Tibial nerve (tissue), 4 donors: ENCODE data around the gene BMPR1A. TPM values are rescaled to one million over a fixed set of nuclear protein-coding genes. Genes with fewer than 3 reads are reported as not detected.

Experiments used
- DNase-seq, 2 donors: peaks; one replicate each; pipeline ENCODE4 v3.0.0-alpha.2; 2019; ENCODE audit warnings: low spot score in 2 of 2
- H3K27ac ChIP-seq, 4 donors: fragments of 200-600 bp; sonication (generic) in 3 of 4; one replicate each; pipeline ENCODE4 v1.5.1; 2017 to 2019; ENCODE audit warnings: mild to moderate bottlenecking in 1 of 4
- H3K27me3 ChIP-seq, 2 donors: fragments of 200-600 bp; sonication (generic) in 1 of 2; one replicate each; pipeline versions ENCODE4 v1.5.1 to v1.6.0; 2017 to 2019
- H3K36me3 ChIP-seq, 3 donors: fragments of 200-600 bp; sonication (generic); one replicate each; pipeline ENCODE4 v1.5.1; 2018 to 2019
- H3K4me1 ChIP-seq, 4 donors: fragments of 200-600 bp; sonication (generic) in 3 of 4; one replicate each; pipeline ENCODE4 v1.5.1; 2017 to 2019
- H3K4me3 ChIP-seq, 4 donors: fragments of 200-600 bp; sonication (generic) in 3 of 4; one replicate each; pipeline ENCODE4 v1.5.1; 2017 to 2019; ENCODE audit warnings: mild to moderate bottlenecking in 1 of 4, moderate library complexity in 1 of 4
- H3K9me3 ChIP-seq, 4 donors: fragments of 200-600 bp; sonication (generic) in 3 of 4; one replicate each; pipeline ENCODE4 v1.5.1; 2017 to 2019
- EP300 ChIP-seq, 2 donors: sonication (generic); formaldehyde crosslinking; IDR thresholded peaks; one replicate each; pipeline ENCODE4 v1.6.1; 2017; ENCODE audit warnings: antibody characterized with exemption in 2 of 2, mild to moderate bottlenecking in 1 of 2
- POLR2A ChIP-seq, 2 donors: fragments of 450-650 bp; IDR thresholded peaks; one replicate each; pipeline ENCODE4 v1.6.1; 2017; ENCODE audit warnings: antibody characterized with exemption in 2 of 2, mild to moderate bottlenecking in 2 of 2, moderate library complexity in 2 of 2
- WGBS, 2 donors: methylation state at CpG; one replicate each; pipeline ENCODE4 v1.1.5; 2018; 5-methylcytosine and 5-hydroxymethylcytosine counted together
- total RNA-seq, 4 donors: library from RNA; depleted of rRNA; stranded (reverse); fragments of >200 nt; gene quantifications; one replicate each; pipeline ENCODE4 v1.1.0, GENCODE V29; 2016
- TF ChIP-seq, protein P1 (sequence below), 5 experiments: fragments of 200-600 bp in 3 of 5; fragments of 450-650 bp in 2 of 5; sonication (generic) in 3 of 5; IDR thresholded peaks; one replicate each; pipeline ENCODE4 v1.5.1; 2016 to 2019; ENCODE audit warnings: antibody characterized with exemption in 5 of 5, mild to moderate bottlenecking in 3 of 5, moderate library complexity in 2 of 5

The BMPR1A gene
- total RNA-seq, 4 donors from 2014 or later = 35.7 to 51.3 (median 42.8) TPM

- Histone ChIP-seq H3K27ac (peak overlapping the region in 3 of 4 donors; percentile 17 to 97 (median 97)), H3K4me3 (peak overlapping the region in 1 of 4 donors; percentile 77), H3K27me3 (no peaks in the 10 kb centered on the region), H3K9me3 (no peaks in the 10 kb centered on the region), H3K36me3 (no peaks in the 10 kb centered on the region), H3K4me1 (peaks cover 0 to 61% (median 16%) of the 10 kb centered on the region in 4 donors)
- DNase-seq = no peak
- WGBS, 2 donors = 10 to 11% methylated on average over 3 of the region's 3 CpGs
- TF ChIP-seq EP300 (IDR thresholded peaks at IDR 0.05) (no peak), POLR2A (IDR thresholded peaks at IDR 0.05) (no peak)
- TF ChIP-seq, protein P1, sequence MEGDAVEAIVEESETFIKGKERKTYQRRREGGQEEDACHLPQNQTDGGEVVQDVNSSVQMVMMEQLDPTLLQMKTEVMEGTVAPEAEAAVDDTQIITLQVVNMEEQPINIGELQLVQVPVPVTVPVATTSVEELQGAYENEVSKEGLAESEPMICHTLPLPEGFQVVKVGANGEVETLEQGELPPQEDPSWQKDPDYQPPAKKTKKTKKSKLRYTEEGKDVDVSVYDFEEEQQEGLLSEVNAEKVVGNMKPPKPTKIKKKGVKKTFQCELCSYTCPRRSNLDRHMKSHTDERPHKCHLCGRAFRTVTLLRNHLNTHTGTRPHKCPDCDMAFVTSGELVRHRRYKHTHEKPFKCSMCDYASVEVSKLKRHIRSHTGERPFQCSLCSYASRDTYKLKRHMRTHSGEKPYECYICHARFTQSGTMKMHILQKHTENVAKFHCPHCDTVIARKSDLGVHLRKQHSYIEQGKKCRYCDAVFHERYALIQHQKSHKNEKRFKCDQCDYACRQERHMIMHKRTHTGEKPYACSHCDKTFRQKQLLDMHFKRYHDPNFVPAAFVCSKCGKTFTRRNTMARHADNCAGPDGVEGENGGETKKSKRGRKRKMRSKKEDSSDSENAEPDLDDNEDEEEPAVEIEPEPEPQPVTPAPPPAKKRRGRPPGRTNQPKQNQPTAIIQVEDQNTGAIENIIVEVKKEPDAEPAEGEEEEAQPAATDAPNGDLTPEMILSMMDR (IDR thresholded peaks at IDR 0.05) = no peak
Observed at GRCh38 chr10:86759073-86759672, 2.8 kb downstream of the BMPR1A start.

GRCh38 chr10:86763404-86763803, 7.0 kb downstream of the BMPR1A start:
- Histone ChIP-seq H3K4me1 (peaks cover 0 to 66% (median 5%) of the 10 kb centered on the region in 4 donors), H3K36me3 (no peaks in the 10 kb centered on the region), H3K4me3 (no peak overlapping the region), H3K9me3 (no peaks in the 10 kb centered on the region), H3K27me3 (no peaks in the 10 kb centered on the region), H3K27ac (no peak overlapping the region)
- 74 to 80% methylated on average over 5 of the region's 5 CpGs for WGBS, 2 donors
- TF ChIP-seq, protein P1 (IDR thresholded peaks at IDR 0.05) = no peak
- TF ChIP-seq EP300 (IDR thresholded peaks at IDR 0.05) (no peak), POLR2A (IDR thresholded peaks at IDR 0.05) (no peak)
- no peak for DNase-seq

- no peaks in the 10 kb centered on the region for H3K27me3 ChIP-seq
- no peaks in the 10 kb centered on the region for H3K36me3 ChIP-seq
- no peak overlapping the region for H3K27ac ChIP-seq
- peaks cover 0 to 68% (median 9%) of the 10 kb centered on the region in 4 donors for H3K4me1 ChIP-seq
- TF ChIP-seq, protein P1 (IDR thresholded peaks at IDR 0.05) = no peak
- no peak for TF ChIP-seq EP300 (IDR thresholded peaks at IDR 0.05)
- TF ChIP-seq POLR2A (IDR thresholded peaks at IDR 0.05) = no peak
- H3K4me3 ChIP-seq = no peak overlapping the region
- DNase-seq = no peak
- whole genome bisulfite sequencing, 2 donors = 72 to 88% methylated on average over 2 of the region's 2 CpGs
- no peaks in the 10 kb centered on the region for H3K9me3 ChIP-seq
Observed at GRCh38 chr10:86765548-86765947, 9.1 kb downstream of the BMPR1A start.

DNA sequence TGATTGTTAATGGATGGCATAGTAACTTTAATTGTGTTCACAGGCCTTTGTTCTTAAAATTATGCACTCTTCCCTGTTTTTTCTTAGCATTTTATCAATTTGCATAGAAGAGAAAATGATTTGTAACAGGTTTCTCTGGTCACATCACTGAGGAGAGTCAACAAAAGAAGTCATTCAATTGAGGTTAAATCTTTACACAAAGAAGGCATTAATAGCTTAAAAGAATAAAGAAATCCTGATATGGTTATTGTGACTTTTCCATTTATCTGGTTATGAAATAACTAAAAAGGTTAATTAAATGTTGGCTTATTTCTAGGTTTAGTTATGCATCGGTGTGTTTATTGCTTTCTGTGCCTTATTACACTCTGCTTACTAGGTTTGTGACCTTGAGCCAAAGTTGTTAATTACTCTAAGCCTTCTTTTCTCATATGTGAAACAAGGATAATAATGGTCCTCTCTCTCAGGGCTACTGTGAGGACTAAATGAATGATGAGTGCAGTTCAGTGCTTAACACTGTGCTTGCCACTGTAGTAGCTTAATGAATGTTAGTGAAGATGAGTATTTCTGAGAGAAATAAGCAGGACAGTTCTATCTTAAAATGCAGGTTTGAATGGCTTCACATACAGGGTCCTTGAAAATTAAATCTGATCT, 12.1 kb downstream of the BMPR1A start:
- Histone ChIP-seq H3K36me3 (no peaks in the 10 kb centered on the region), H3K9me3 (no peaks in the 10 kb centered on the region), H3K27ac (no peak overlapping the region), H3K27me3 (no peaks in the 10 kb centered on the region), H3K4me1 (peaks cover 0 to 56% (median 9%) of the 10 kb centered on the region in 4 donors), H3K4me3 (no peak overlapping the region)
- no peak for DNase-seq
- TF ChIP-seq, protein P1 (IDR thresholded peaks at IDR 0.05) = no peak
- TF ChIP-seq POLR2A (IDR thresholded peaks at IDR 0.05) (no peak), EP300 (IDR thresholded peaks at IDR 0.05) (no peak)
- 36 to 45% methylated on average over 1 of the region's 1 CpG for WGBS, 2 donors

- Histone ChIP-seq H3K27ac (no peak overlapping the region), H3K4me3 (no peak overlapping the region), H3K9me3 (no peaks in the 10 kb centered on the region), H3K4me1 (peaks cover 0 to 63% (median 10%) of the 10 kb centered on the region in 4 donors), H3K36me3 (no peaks in the 10 kb centered on the region), H3K27me3 (no peaks in the 10 kb centered on the region)
- no peak for DNase-seq
- TF ChIP-seq EP300 (IDR thresholded peaks at IDR 0.05) (no peak), POLR2A (IDR thresholded peaks at IDR 0.05) (no peak)
- TF ChIP-seq, protein P1 (IDR thresholded peaks at IDR 0.05) = no peak
- WGBS, 2 donors = 95 to 96% methylated on average over 9 to 10 of the region's 10 CpGs
Observed at GRCh38 chr10:86769991-86770390, 13.6 kb downstream of the BMPR1A start.
